A549 treated with CORT108297 at 1 μM for 4 hours (cell line): ENCODE results near the gene SGTA. TPM values are rescaled to one million over a fixed set of nuclear protein-coding genes. Genes with fewer than 3 reads are reported as not detected.

ENCODE experiments used
- total RNA-seq: library from RNA; stranded (reverse); fragments of 200-300 nt; extraction: Qiagen RNA extraction; gene quantifications from 5 replicates; pipeline ENCODE4 v1.2.3, GENCODE V29; 2022

SGTA gene
- 60.2 to 85.6 TPM (median 74.6 TPM) in 5 replicates for total RNA-seq

GRCh38 chr19:2782936-2783780, at the start of gene SGTA:
SGTA (minus strand) TSS chr19:2783273; CDS start chr19:2769068, 14,205 bp downstream.

GRCh38 chr19:2819540-2820111, 36.6 kb upstream of the SGTA start, which contains the start of gene ZNF554:
ZNF554 (plus strand) TSS chr19:2819868; CDS start chr19:2820072, 204 bp downstream.

GRCh38 chr19:2785244-2785997, 2.3 kb upstream of the SGTA start, which contains the start of gene THOP1:
THOP1 (plus strand) TSS chr19:2785503; CDS start chr19:2785663, 160 bp downstream.

GRCh38 chr19:2739602-2740313, 43.3 kb downstream of the SGTA start, which contains the start of gene SLC39A3:
SLC39A3 (minus strand) TSS chr19:2740017; CDS start chr19:2737257, 2,760 bp downstream.

GRCh38 chr19:2720777-2721569, 62.1 kb downstream of the SGTA start, which contains the start of gene DIRAS1:
DIRAS1 (minus strand) TSS chr19:2721372; CDS start chr19:2717806, 3,566 bp downstream.

Other genes starting within 250 kb of the SGTA start
- gene GNG7, start 80.6 kb downstream of the SGTA start, total RNA-seq: 0.03 to 0.07 TPM (median 0.04 TPM) in 5 replicates
- 3.1 to 4.8 TPM (median 4.2 TPM) in 5 replicates for gene DIRAS1, start 61.9 kb downstream of the SGTA start, total RNA-seq
- gene SLC39A3, start 43.3 kb downstream of the SGTA start, total RNA-seq: 20.6 to 31.3 TPM (median 30.1 TPM) in 5 replicates
- 77.7 to 111 TPM (median 105 TPM) in 5 replicates for gene THOP1, start 2.2 kb upstream of the SGTA start, total RNA-seq
- 0.59 to 1.4 TPM (median 1.2 TPM) in 5 replicates for gene ZNF554, start 36.6 kb upstream of the SGTA start, total RNA-seq
- 1.1 to 3.1 TPM (median 2.3 TPM) in 5 replicates for gene ZNF555, start 58.2 kb upstream of the SGTA start, total RNA-seq
- 0.01 to 0.14 TPM (median 0.02 TPM) in 3 of 5 replicates, not detected in the others for gene ZNF556, start 84.1 kb upstream of the SGTA start, total RNA-seq
- 1.7 to 2.7 TPM (median 2.0 TPM) in 5 replicates for gene ZNF57, start 117.7 kb upstream of the SGTA start, total RNA-seq
- 1.4 to 2.1 TPM (median 1.7 TPM) in 5 replicates for gene ZNF77, start 161.7 kb upstream of the SGTA start, total RNA-seq
- 3.4 to 6.1 TPM (median 5.6 TPM) in 5 replicates for gene TLE6, start 194.3 kb upstream of the SGTA start, total RNA-seq
- gene TLE2, start 246.0 kb upstream of the SGTA start, total RNA-seq: 2.1 to 3.2 TPM (median 2.7 TPM) in 5 replicates